H1 (cell line): ENCODE measurements around the gene SNX15. TPM values are rescaled to one million over a fixed set of nuclear protein-coding genes. Genes with fewer than 3 reads are reported as not detected.

Experiments
- CREB1 ChIP-seq: IDR thresholded peaks from 2 replicates; pipeline ENCODE4 v1.6.1; 2012; ENCODE audit warnings: inconsistent platforms
- HDAC6 ChIP-seq: IDR thresholded peaks from one replicate; pipeline ENCODE4 v1.7.1; 2012; ENCODE audit warnings: low read depth, mild to moderate bottlenecking, inconsistent platforms, low read length, moderate library complexity
- JUN ChIP-seq: IDR thresholded peaks from 2 replicates; pipeline ENCODE4 v1.6.1; 2011; ENCODE audit warnings: low read depth, mild to moderate bottlenecking, improper control_type of control experiment, low read length
- RBBP5 ChIP-seq: IDR thresholded peaks from 2 replicates; pipeline ENCODE4 v1.7.1; 2012; ENCODE audit warnings: low read depth, mild to moderate bottlenecking, inconsistent platforms, low read length, moderate library complexity, borderline replicate concordance
- RXRA ChIP-seq: IDR thresholded peaks from 2 replicates; pipeline ENCODE4 v1.6.1; 2011; ENCODE audit warnings: low read depth, mild to moderate bottlenecking, low read length, moderate library complexity; ENCODE audit not compliant: insufficient read depth
- TCF12 ChIP-seq: IDR thresholded peaks from 2 replicates; pipeline ENCODE4 v1.6.1; 2011; ENCODE audit warnings: low read depth, mild to moderate bottlenecking, low read length
- polyA plus RNA-seq, 7 experiments: library from polyadenylated mRNA; depleted of rRNA in 3 of 7; stranded (reverse) in 5 of 7; unstranded in 2 of 7; fragments of >200 nt in 5 of 7; fragments of 200-250 nt in 2 of 7; gene quantifications; 1 replicate in 5 of 7; 2 replicates in 1 of 7; 4 replicates in 1 of 7; pipeline versions ENCODE4 v1.2.1 to v1.2.3, GENCODE V29; 2011 to 2013; ENCODE audit warnings: missing spikeins in 2 of 7, mixed read lengths in 2 of 7
- total RNA-seq: library from RNA; stranded (reverse); fragmentation: NEBNext Ultra II Directional; extraction: Animal tissue kit (Norgen Biotek cat#: 25700); gene quantifications from 2 replicates; pipeline ENCODE4 v1.2.1, GENCODE V29; 2021
- TF ChIP-seq, protein P1 (sequence below): fragments of 300-600 bp; sonication (generic); IDR thresholded peaks from 2 replicates; pipeline ENCODE4 v1.7.1; 2012; ENCODE audit warnings: low read length, moderate library complexity, mild to moderate bottlenecking, inconsistent platforms; ENCODE audit not compliant: insufficient replicate concordance

The SNX15 gene
- total and polyA plus RNA-seq, 2 of the 8 experiments (the other 6 are each of a cell fraction or from before 2014, with no cell fraction given), result 13.0 to 18.3 TPM

GRCh38 chr11:65063532-65063931, 36.3 kb downstream of the SNX15 start (continued):
- TF ChIP-seq, protein P1, sequence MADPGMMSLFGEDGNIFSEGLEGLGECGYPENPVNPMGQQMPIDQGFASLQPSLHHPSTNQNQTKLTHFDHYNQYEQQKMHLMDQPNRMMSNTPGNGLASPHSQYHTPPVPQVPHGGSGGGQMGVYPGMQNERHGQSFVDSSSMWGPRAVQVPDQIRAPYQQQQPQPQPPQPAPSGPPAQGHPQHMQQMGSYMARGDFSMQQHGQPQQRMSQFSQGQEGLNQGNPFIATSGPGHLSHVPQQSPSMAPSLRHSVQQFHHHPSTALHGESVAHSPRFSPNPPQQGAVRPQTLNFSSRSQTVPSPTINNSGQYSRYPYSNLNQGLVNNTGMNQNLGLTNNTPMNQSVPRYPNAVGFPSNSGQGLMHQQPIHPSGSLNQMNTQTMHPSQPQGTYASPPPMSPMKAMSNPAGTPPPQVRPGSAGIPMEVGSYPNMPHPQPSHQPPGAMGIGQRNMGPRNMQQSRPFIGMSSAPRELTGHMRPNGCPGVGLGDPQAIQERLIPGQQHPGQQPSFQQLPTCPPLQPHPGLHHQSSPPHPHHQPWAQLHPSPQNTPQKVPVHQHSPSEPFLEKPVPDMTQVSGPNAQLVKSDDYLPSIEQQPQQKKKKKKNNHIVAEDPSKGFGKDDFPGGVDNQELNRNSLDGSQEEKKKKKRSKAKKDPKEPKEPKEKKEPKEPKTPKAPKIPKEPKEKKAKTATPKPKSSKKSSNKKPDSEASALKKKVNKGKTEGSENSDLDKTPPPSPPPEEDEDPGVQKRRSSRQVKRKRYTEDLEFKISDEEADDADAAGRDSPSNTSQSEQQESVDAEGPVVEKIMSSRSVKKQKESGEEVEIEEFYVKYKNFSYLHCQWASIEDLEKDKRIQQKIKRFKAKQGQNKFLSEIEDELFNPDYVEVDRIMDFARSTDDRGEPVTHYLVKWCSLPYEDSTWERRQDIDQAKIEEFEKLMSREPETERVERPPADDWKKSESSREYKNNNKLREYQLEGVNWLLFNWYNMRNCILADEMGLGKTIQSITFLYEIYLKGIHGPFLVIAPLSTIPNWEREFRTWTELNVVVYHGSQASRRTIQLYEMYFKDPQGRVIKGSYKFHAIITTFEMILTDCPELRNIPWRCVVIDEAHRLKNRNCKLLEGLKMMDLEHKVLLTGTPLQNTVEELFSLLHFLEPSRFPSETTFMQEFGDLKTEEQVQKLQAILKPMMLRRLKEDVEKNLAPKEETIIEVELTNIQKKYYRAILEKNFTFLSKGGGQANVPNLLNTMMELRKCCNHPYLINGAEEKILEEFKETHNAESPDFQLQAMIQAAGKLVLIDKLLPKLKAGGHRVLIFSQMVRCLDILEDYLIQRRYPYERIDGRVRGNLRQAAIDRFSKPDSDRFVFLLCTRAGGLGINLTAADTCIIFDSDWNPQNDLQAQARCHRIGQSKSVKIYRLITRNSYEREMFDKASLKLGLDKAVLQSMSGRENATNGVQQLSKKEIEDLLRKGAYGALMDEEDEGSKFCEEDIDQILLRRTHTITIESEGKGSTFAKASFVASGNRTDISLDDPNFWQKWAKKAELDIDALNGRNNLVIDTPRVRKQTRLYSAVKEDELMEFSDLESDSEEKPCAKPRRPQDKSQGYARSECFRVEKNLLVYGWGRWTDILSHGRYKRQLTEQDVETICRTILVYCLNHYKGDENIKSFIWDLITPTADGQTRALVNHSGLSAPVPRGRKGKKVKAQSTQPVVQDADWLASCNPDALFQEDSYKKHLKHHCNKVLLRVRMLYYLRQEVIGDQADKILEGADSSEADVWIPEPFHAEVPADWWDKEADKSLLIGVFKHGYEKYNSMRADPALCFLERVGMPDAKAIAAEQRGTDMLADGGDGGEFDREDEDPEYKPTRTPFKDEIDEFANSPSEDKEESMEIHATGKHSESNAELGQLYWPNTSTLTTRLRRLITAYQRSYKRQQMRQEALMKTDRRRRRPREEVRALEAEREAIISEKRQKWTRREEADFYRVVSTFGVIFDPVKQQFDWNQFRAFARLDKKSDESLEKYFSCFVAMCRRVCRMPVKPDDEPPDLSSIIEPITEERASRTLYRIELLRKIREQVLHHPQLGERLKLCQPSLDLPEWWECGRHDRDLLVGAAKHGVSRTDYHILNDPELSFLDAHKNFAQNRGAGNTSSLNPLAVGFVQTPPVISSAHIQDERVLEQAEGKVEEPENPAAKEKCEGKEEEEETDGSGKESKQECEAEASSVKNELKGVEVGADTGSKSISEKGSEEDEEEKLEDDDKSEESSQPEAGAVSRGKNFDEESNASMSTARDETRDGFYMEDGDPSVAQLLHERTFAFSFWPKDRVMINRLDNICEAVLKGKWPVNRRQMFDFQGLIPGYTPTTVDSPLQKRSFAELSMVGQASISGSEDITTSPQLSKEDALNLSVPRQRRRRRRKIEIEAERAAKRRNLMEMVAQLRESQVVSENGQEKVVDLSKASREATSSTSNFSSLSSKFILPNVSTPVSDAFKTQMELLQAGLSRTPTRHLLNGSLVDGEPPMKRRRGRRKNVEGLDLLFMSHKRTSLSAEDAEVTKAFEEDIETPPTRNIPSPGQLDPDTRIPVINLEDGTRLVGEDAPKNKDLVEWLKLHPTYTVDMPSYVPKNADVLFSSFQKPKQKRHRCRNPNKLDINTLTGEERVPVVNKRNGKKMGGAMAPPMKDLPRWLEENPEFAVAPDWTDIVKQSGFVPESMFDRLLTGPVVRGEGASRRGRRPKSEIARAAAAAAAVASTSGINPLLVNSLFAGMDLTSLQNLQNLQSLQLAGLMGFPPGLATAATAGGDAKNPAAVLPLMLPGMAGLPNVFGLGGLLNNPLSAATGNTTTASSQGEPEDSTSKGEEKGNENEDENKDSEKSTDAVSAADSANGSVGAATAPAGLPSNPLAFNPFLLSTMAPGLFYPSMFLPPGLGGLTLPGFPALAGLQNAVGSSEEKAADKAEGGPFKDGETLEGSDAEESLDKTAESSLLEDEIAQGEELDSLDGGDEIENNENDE, result no peak
- TF ChIP-seq RBBP5 (no peak), JUN (no peak), CREB1 (no peak), RXRA (no peak), HDAC6 (no peak), TCF12 (no peak)
